Measurements from ENCODE around the gene AUTS2. TPM values are rescaled to one million over a fixed set of nuclear protein-coding genes. Genes with fewer than 3 reads are reported as not detected.

Gene AUTS2
- total RNA-seq, 1 donor from 2014 or later = 56.0 TPM

GRCh38 chr7:69625238-69625637, 27.0 kb downstream of the AUTS2 start:
- H3K4me3 ChIP-seq = no peak overlapping the region
- TF ChIP-seq CTCF (IDR thresholded peaks at IDR 0.05) = no peak
- no peak overlapping the region for H3K27ac ChIP-seq
- intact Hi-C loops (cut with DNase I) = no loop called here
- H3K27me3 ChIP-seq = no peaks in the 10 kb centered on the region
- H3K36me3 ChIP-seq = no peaks in the 10 kb centered on the region
- DNase-seq = no peak
- no peaks in the 10 kb centered on the region for H3K4me1 ChIP-seq
- no peak for ATAC-seq
- no peaks in the 10 kb centered on the region for H3K9me3 ChIP-seq

- ATAC-seq = no peak
- Histone ChIP-seq H3K9me3 (no peaks in the 10 kb centered on the region), H3K27me3 (no peaks in the 10 kb centered on the region), H3K4me3 (no peak overlapping the region), H3K27ac (no peak overlapping the region), H3K4me1 (peaks cover 3% of the 10 kb centered on the region), H3K36me3 (no peaks in the 10 kb centered on the region)
- no peak for DNase-seq
- intact Hi-C loops (cut with DNase I) = no loop called here
- TF ChIP-seq CTCF (IDR thresholded peaks at IDR 0.05) = no peak
Measured at GRCh38 chr7:69625798-69626197, 27.5 kb downstream of the AUTS2 start.

GRCh38 chr7:69630292-69630691, 32.0 kb downstream of the AUTS2 start:
- H3K4me3 ChIP-seq = no peak overlapping the region
- no peaks in the 10 kb centered on the region for H3K36me3 ChIP-seq
- H3K27me3 ChIP-seq = no peaks in the 10 kb centered on the region
- H3K9me3 ChIP-seq = no peaks in the 10 kb centered on the region
- DNase-seq = no peak
- peaks cover 12% of the 10 kb centered on the region for H3K4me1 ChIP-seq
- TF ChIP-seq CTCF (IDR thresholded peaks at IDR 0.05) = no peak
- ATAC-seq = no peak
- H3K27ac ChIP-seq = no peak overlapping the region
- intact Hi-C loops (cut with DNase I) = no loop called here

GRCh38 chr7:69631131-69631530, 32.9 kb downstream of the AUTS2 start:
- H3K27me3 ChIP-seq = no peaks in the 10 kb centered on the region
- ATAC-seq = no peak
- intact Hi-C loops (cut with DNase I) = no loop called here
- TF ChIP-seq CTCF (IDR thresholded peaks at IDR 0.05) = no peak
- no peaks in the 10 kb centered on the region for H3K9me3 ChIP-seq
- H3K27ac ChIP-seq = no peak overlapping the region
- H3K4me3 ChIP-seq = no peak overlapping the region
- no peak for DNase-seq
- peaks cover 12% of the 10 kb centered on the region for H3K4me1 ChIP-seq
- no peaks in the 10 kb centered on the region for H3K36me3 ChIP-seq

GRCh38 chr7:69632280-69632679, 34.0 kb downstream of the AUTS2 start:
- DNase-seq = no peak
- no peak for TF ChIP-seq CTCF (IDR thresholded peaks at IDR 0.05)
- no peak for ATAC-seq

GRCh38 chr7:69633122-69633831, 35.0 kb downstream of the AUTS2 start:
- DNase-seq (no peak), ATAC-seq (no peak)
- H3K9me3 ChIP-seq = no peaks in the 10 kb centered on the region
- peaks cover 12% of the 10 kb centered on the region for H3K4me1 ChIP-seq
- H3K36me3 ChIP-seq = no peaks in the 10 kb centered on the region
- H3K4me3 ChIP-seq = no peak overlapping the region
- no peak for TF ChIP-seq CTCF (IDR thresholded peaks at IDR 0.05)
- H3K27ac ChIP-seq = no peak overlapping the region
- H3K27me3 ChIP-seq = no peaks in the 10 kb centered on the region
- intact Hi-C loops (cut with DNase I) = no loop called here

More at GRCh38 chr7:69632280-69632679, 34.0 kb downstream of the AUTS2 start:
- Histone ChIP-seq H3K36me3 (no peaks in the 10 kb centered on the region), H3K27me3 (no peaks in the 10 kb centered on the region), H3K9me3 (no peaks in the 10 kb centered on the region), H3K4me1 (peaks cover 12% of the 10 kb centered on the region), H3K27ac (no peak overlapping the region), H3K4me3 (no peak overlapping the region)
- intact Hi-C loops (cut with DNase I) = no loop called here
